ENCODE results near the gene MICALL1.
A peak's percentile ranks its signal among the peaks of the same experiment; 100 is the strongest.

Gene MICALL1

DNA sequence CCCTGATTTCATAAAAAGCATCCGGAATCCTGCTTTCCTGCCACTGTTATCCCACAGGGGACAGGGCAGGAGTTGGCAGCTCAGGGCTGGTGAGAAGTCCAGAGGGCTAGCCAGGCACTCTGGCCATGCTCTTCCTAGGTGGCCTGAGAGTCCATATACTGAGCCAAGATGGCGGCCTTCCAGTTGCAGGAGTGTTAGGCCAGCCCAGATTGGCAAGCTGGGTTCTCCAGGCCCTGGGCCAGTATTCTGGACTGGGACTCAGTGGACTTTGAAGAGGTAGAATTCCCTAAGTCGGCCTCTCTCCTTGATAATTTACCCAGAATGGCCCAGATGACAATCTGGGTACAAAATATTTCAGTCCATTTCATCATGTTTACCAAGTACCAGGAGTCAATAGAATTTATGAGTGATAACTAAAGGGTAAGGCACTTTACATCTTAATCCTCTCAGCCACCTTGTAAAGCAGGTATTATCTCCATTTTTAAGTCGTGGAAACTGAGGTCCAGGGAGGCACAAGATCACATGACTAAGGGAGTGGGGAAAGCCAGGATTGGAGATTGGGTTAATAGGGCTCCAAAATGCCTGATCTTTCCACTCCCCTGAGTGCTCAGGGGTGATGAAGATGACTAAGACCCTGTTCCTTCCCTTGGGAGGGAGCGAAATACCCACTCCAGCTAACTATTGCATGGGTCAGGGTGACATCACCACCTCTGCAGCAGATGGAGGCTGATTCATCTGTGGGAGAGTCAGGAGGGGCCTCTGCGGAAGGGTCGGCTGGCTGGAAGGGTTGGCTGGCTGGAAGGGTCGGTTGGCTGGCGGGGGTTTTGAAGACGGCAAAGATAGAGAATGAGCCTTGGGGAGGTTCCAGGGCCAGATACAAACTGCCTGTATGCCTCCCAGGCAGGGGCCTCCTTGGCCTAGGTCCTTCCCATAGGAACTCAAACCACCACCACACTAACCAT is 1.2 kb upstream of the MICALL1 start:
- peak; percentile 98 for DNase-seq (ENCODE audit: low read depth)
- peak overlapping the region; percentile 51 for H3K4me3 ChIP-seq (ENCODE audit: low read depth, low read length)

GRCh38 chr22:37906364-37907008 is 389 bp downstream of the MICALL1 start:
- no peak for DNase-seq (ENCODE audit: low read depth)
- H3K4me3 ChIP-seq (ENCODE audit: low read depth, low read length), result peak overlapping the region; percentile 73

- DNase-seq (ENCODE audit: low read depth), result no peak
- peak overlapping the region; percentile 73 for H3K4me3 ChIP-seq (ENCODE audit: low read depth, low read length)
Measured at GRCh38 chr22:37907036-37907954, 1.2 kb downstream of the MICALL1 start.

DNA sequence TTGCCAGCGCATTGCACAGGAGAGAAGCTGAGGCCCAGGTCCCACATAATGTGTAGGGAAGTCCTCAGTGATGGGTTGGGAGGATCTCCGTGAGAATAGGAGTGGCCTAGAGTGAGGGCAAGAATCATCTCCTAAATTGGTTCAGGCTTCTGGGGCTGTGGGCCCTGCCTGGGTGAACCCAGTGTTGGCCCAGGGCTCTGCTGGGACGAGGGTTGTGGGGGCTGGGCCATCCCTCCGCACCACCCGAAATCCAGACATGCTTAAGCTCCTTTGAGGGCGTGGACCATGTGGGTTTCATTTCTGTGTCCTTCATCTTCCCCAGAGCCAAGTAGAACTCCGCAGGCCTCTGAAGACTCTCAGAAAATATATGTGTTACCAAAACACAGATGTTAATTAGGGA is 3.7 kb downstream of the MICALL1 start:
- H3K4me3 ChIP-seq (ENCODE audit: low read depth, low read length), result no peak overlapping the region

GRCh38 chr22:37910890-37911672 is 5.0 kb downstream of the MICALL1 start:
- H3K4me3 ChIP-seq (ENCODE audit: low read depth, low read length), result no peak overlapping the region
- DNase-seq (ENCODE audit: low read depth), result no peak

More for the DNA sequence above, 3.7 kb downstream of the MICALL1 start:
- DNase-seq (ENCODE audit: low read depth), result no peak

DNA sequence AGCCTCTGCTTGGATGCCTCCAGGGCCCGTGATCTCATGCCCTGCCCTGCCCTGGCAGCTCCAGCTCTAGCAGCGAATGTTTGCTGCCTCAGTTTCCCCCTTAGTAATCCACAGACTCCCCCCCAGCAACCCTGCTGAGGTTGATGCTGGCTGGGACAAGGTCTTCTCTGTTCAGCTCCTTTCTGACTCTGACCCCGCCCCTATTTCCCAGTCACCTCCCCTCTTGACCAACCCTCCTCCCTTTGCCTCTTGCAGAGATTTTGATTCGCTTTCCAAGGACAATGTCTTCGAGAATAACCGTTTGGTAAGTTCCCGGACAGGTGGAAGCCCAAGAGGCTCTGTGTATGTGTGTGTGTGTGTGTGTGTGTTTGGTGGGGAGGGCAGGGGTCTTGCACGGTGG is 5.6 kb downstream of the MICALL1 start:
- DNase-seq (ENCODE audit: low read depth), result no peak
- no peak overlapping the region for H3K4me3 ChIP-seq (ENCODE audit: low read depth, low read length)

GRCh38 chr22:37912171-37912570 is 6.1 kb downstream of the MICALL1 start:
- no peak for DNase-seq (ENCODE audit: low read depth)

GRCh38 chr22:37913233-37913721 is 7.2 kb downstream of the MICALL1 start:
- no peak overlapping the region for H3K4me3 ChIP-seq (ENCODE audit: low read depth, low read length)
- no peak for DNase-seq (ENCODE audit: low read depth)

More at GRCh38 chr22:37912171-37912570, 6.1 kb downstream of the MICALL1 start:
- no peak overlapping the region for H3K4me3 ChIP-seq (ENCODE audit: low read depth, low read length)

- no peak overlapping the region for H3K4me3 ChIP-seq (ENCODE audit: low read depth, low read length)
- DNase-seq (ENCODE audit: low read depth), result no peak
Measured at GRCh38 chr22:37916311-37916710, 10.2 kb downstream of the MICALL1 start.

- no peak overlapping the region for H3K4me3 ChIP-seq (ENCODE audit: low read depth, low read length)
- no peak for DNase-seq (ENCODE audit: low read depth)
Measured at GRCh38 chr22:37917874-37918548, 11.9 kb downstream of the MICALL1 start.

DNA sequence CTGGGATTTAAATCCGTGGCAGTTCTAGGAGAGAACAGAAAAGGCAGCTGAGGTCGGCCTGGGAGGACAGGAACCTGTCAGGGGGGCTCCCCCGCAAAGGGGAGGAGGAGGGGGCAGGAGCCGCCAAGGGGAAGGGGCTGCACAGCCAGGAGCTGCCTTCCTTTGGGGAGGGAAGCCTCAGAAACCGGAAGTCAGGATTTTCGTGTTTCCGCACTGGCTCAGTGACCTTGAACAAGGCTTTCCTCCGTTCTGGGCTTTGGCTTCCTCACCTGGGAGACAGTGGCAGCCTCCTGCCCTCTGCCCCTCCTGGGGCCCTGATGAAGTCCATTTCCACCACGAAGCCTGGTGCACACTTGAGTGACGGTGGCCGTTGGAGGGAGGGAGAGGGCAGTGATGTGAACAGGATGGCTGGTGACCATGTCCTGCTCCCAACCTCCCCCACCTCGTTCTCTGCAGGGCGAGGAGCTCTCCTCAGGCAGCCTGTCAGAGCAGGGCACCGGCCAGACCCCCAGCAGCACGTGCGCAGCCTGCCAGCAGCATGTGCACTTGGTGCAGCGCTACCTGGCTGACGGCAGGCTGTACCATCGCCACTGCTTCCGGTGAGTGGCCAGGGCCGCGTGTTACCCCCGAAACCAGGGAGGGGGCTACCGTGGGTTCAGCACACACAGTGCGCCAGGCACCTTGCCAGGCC is 12.6 kb downstream of the MICALL1 start:
- no peak for DNase-seq (ENCODE audit: low read depth)
- H3K4me3 ChIP-seq (ENCODE audit: low read depth, low read length), result no peak overlapping the region

DNA sequence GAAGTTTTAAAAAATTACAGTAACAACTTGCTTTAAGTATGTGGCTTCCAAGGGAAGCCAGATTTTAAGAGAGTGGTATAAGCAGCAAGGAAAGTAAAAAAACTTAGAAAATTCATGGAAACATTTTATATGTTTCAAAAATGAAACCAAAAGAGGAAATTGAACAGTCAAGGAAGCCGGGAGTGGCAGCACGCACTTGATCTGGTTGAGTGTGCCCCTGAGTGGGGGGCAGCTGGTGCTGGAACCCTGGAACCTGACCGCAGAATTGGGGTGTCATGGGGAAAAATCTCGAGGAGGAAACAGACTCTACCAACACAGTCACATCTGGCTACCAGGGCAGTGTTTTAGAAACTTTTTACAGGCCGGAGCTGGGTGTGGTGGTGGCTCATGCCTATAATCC is 14.0 kb downstream of the MICALL1 start:
- no peak for DNase-seq (ENCODE audit: low read depth)
- no peak overlapping the region for H3K4me3 ChIP-seq (ENCODE audit: low read depth, low read length)

GRCh38 chr22:37922191-37922590 is 16.1 kb downstream of the MICALL1 start:
- no peak overlapping the region for H3K4me3 ChIP-seq (ENCODE audit: low read depth, low read length)
- DNase-seq (ENCODE audit: low read depth), result no peak

GRCh38 chr22:37923927-37924326 is 17.8 kb downstream of the MICALL1 start:
- DNase-seq (ENCODE audit: low read depth), result no peak
- H3K4me3 ChIP-seq (ENCODE audit: low read depth, low read length), result no peak overlapping the region

DNA sequence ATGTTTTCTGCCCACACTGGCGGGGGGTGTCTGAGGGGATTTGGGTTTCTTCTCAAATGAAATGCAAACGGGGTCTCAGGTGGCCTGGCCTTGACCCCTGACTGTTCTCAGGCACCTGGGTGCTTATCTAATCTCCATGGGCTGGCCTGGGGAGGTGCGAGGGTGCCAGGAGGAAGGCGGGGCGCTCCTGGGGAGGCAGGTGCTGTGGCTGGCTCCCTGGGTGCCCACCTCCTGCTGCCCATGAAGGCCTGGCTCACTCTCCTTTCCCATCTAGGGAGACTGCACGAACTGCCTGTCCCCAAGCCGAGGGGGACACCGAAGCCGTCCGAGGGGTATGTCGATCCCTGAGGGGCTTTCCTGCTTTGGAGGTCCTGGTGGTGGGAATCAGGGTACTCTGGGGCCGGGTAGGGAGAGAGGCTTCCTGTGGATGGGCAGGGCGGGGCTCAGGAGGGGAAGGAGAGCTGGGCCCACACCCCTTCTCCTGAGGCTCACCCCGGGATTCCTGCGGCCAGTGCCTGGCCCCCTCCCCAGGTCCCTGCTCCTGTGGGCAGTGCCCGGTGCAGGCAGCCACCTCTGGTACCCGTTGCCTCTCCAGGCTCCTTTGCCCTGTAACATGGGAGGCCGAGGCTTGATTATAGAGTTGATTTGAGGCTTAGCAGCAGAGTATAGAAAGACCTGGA is 18.4 kb downstream of the MICALL1 start:
- DNase-seq (ENCODE audit: low read depth), result no peak
- H3K4me3 ChIP-seq (ENCODE audit: low read depth, low read length), result no peak overlapping the region

- H3K4me3 ChIP-seq (ENCODE audit: low read depth, low read length), result no peak overlapping the region
Measured at GRCh38 chr22:37925330-37925729, 19.2 kb downstream of the MICALL1 start.

GRCh38 chr22:37925767-37926166 is 19.7 kb downstream of the MICALL1 start:
- H3K4me3 ChIP-seq (ENCODE audit: low read depth, low read length), result no peak overlapping the region
- DNase-seq (ENCODE audit: low read depth), result no peak

More at GRCh38 chr22:37925330-37925729, 19.2 kb downstream of the MICALL1 start:
- DNase-seq (ENCODE audit: low read depth), result no peak

Measured in skeletal muscle cell (primary cell).